Muscle layer of colon (tissue), 2 donors: ENCODE data around the gene ZNF784.

Experiments
- H3K27ac ChIP-seq: one replicate; pipeline ENCODE4 v1.7.0; 2013; ENCODE audit warnings: low read depth, mild to moderate bottlenecking, low read length, moderate library complexity
- H3K27me3 ChIP-seq, 2 donors: one replicate each; pipeline ENCODE4 v1.7.0; 2013; ENCODE audit warnings: low read length in 2 of 2, mild to moderate bottlenecking in 2 of 2; ENCODE audit not compliant: insufficient read depth in 2 of 2, control insufficient read depth in 1 of 2
- H3K36me3 ChIP-seq: one replicate; pipeline ENCODE4 v1.7.0; 2013; ENCODE audit warnings: mild to moderate bottlenecking, low read length; ENCODE audit not compliant: insufficient read depth
- H3K4me1 ChIP-seq: one replicate; pipeline ENCODE4 v1.7.0; 2013; ENCODE audit warnings: mild to moderate bottlenecking, low read length; ENCODE audit not compliant: insufficient read depth
- H3K4me3 ChIP-seq, 2 donors: one replicate each; pipeline ENCODE4 v1.7.0; 2013; ENCODE audit warnings: low read length in 2 of 2, low read depth in 1 of 2, mild to moderate bottlenecking in 1 of 2, moderate library complexity in 1 of 2
- H3K9ac ChIP-seq: one replicate; pipeline ENCODE4 v1.7.0; 2013; ENCODE audit warnings: low read length
- H3K9me3 ChIP-seq: one replicate; pipeline ENCODE4 v1.7.0; 2013; ENCODE audit warnings: mild to moderate bottlenecking, low read length
- donor health status: abdominal sarcoma.
- donor health status: Adenocarcinoma of cecum.

Gene ZNF784

GRCh38 chr19:55614711-55615542 is 9.4 kb downstream of the ZNF784 start:
- H3K27me3 ChIP-seq, result no peaks in the 10 kb centered on the region
- H3K4me1 ChIP-seq, result peaks cover 10% of the 10 kb centered on the region
- no peak overlapping the region for H3K4me3 ChIP-seq
- peaks cover 9% of the 10 kb centered on the region for H3K36me3 ChIP-seq
- H3K27ac ChIP-seq, result no peak overlapping the region
- H3K9ac ChIP-seq, result no peak overlapping the region
- H3K9me3 ChIP-seq, result no peaks in the 10 kb centered on the region

DNA sequence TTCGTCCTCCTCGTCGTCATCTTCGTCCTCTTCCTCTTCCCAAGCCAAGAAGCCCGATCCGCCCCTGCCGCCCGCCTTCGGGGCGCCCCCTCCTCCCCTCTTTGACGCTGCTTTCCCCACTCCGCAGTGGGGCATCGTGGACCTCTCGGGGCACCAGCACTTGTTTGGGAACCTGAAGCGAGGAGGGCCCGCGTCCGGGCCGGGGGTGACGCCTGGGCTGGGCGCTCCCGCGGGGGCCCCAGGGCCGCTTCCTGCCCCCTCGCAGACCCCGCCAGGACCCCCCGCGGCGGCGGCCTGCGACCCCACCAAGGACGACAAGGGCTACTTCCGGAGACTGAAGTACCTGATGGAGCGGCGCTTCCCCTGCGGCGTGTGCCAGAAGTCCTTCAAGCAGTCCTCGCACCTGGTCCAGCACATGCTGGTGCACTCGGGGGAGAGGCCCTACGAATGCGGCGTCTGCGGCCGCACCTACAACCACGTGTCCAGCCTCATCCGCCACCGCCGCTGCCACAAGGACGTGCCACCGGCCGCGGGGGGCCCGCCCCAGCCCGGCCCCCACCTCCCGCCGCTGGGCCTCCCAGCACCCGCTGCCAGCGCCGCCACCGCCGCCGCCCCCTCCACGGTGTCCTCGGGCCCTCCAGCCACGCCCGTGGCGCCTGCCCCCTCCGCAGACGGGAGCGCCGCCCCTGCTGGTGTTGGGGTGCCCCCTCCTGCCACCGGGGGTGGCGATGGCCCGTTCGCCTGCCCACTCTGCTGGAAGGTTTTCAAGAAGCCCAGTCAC is 10.2 kb downstream of the ZNF784 start:
- H3K9me3 ChIP-seq, result no peaks in the 10 kb centered on the region
- H3K27me3 ChIP-seq, result no peaks in the 10 kb centered on the region
- no peak overlapping the region for H3K27ac ChIP-seq
- peaks cover 10% of the 10 kb centered on the region for H3K4me1 ChIP-seq
- H3K9ac ChIP-seq, result no peak overlapping the region
- peaks cover 9% of the 10 kb centered on the region for H3K36me3 ChIP-seq
- no peak overlapping the region for H3K4me3 ChIP-seq

DNA sequence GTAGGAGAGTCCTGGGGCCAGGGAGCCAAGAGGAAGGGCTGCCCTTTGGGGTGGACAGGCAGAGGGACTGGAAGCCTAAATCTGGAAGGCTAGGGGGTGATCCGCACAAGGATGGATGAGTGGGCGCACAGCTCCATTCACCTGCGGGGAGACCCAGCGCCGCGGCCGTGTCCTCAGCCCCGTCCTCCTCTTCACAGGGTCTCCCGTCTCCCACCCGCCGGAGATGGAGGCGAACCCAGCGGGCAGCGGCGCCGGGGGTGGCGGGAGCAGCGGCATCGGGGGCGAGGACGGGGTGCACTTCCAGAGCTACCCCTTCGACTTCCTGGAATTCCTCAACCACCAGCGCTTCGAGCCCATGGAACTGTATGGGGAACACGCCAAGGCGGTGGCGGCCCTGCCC is 11.0 kb downstream of the ZNF784 start:
- peaks cover 10% of the 10 kb centered on the region for H3K4me1 ChIP-seq
- no peaks in the 10 kb centered on the region for H3K9me3 ChIP-seq
- H3K9ac ChIP-seq, result no peak overlapping the region
- no peaks in the 10 kb centered on the region for H3K27me3 ChIP-seq
- no peak overlapping the region for H3K27ac ChIP-seq
- no peak overlapping the region for H3K4me3 ChIP-seq
- peaks cover 9% of the 10 kb centered on the region for H3K36me3 ChIP-seq

- H3K4me1 ChIP-seq, result peaks cover 13% of the 10 kb centered on the region
- no peak overlapping the region for H3K9ac ChIP-seq
- no peaks in the 10 kb centered on the region for H3K9me3 ChIP-seq
- H3K27me3 ChIP-seq, result no peaks in the 10 kb centered on the region
- peaks cover 9% of the 10 kb centered on the region for H3K36me3 ChIP-seq
- H3K27ac ChIP-seq, result no peak overlapping the region
- no peak overlapping the region for H3K4me3 ChIP-seq
Observed at GRCh38 chr19:55611983-55612645, 12.3 kb downstream of the ZNF784 start.

GRCh38 chr19:55611300-55611982 is 12.9 kb downstream of the ZNF784 start:
- Histone ChIP-seq H3K36me3 (peaks cover 10% of the 10 kb centered on the region), H3K9ac (no peak overlapping the region), H3K4me1 (peaks cover 19% of the 10 kb centered on the region), H3K27ac (no peak overlapping the region), H3K27me3 (no peaks in the 10 kb centered on the region), H3K9me3 (no peaks in the 10 kb centered on the region), H3K4me3 (no peak overlapping the region)

GRCh38 chr19:55609326-55609725 is 15.0 kb downstream of the ZNF784 start:
- no peaks in the 10 kb centered on the region for H3K9me3 ChIP-seq
- no peaks in the 10 kb centered on the region for H3K27me3 ChIP-seq
- peaks cover 27% of the 10 kb centered on the region for H3K4me1 ChIP-seq
- peaks cover 6% of the 10 kb centered on the region for H3K36me3 ChIP-seq
- no peak overlapping the region for H3K9ac ChIP-seq
- H3K4me3 ChIP-seq, result no peak overlapping the region
- H3K27ac ChIP-seq, result no peak overlapping the region

DNA sequence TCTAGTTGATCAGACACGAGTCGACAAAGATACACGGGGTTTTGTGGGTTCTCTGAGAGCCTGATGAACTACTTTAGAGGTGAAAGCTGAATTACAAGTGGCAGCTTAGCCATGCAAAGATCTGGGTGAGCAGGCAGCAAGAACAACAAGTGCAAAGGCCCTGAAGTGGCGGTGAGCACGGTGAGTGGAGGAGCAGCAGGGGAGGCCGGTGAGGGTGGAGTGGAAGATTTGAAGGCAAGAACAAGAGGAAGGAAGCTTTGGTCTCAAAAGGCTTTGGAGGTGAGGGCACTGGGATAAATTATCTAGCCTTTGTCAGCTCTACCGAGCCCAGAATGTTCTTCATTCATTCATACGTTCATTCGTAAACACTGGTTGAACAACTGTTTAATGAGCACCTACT is 17.5 kb downstream of the ZNF784 start:
- Histone ChIP-seq H3K27me3 (no peaks in the 10 kb centered on the region), H3K9me3 (no peaks in the 10 kb centered on the region), H3K4me1 (peaks cover 25% of the 10 kb centered on the region), H3K4me3 (peak overlapping the region in 1 of 2 donors; percentile 86), H3K27ac (no peak overlapping the region), H3K9ac (peak overlapping the region; percentile 65), H3K36me3 (peaks cover 6% of the 10 kb centered on the region)

DNA sequence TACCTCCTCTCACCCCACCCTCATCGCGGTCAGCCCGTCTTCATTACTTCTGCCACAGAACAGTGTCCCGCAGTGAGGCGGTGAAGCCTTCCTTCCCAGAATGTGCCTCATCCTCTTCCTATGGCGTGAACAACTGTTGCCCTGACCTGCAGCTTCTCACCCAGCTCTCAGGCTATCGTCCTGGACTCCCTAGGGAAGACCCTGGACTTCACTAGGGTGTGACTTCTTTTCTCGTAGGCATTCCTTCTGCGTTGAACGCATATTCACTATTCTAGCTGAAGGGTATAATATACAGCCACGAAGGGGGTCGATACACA is 17.9 kb downstream of the ZNF784 start:
- Histone ChIP-seq H3K4me1 (peaks cover 23% of the 10 kb centered on the region), H3K27ac (peak overlapping the region; percentile 20), H3K36me3 (peaks cover 6% of the 10 kb centered on the region), H3K9me3 (no peaks in the 10 kb centered on the region), H3K9ac (peak overlapping the region; percentile 65), H3K27me3 (no peaks in the 10 kb centered on the region), H3K4me3 (peak overlapping the region in 1 of 2 donors; percentile 86)

GRCh38 chr19:55605637-55606470 is 18.5 kb downstream of the ZNF784 start, which contains the start of gene ZNF865:
Gene ZNF865, plus strand, starts transcription at chr19:55605647. Its CDS starts 7,972 bp downstream, at chr19:55613619.
- no peaks in the 10 kb centered on the region for H3K9me3 ChIP-seq
- H3K36me3 ChIP-seq, result peaks cover 6% of the 10 kb centered on the region
- H3K4me1 ChIP-seq, result peaks cover 25% of the 10 kb centered on the region
- H3K4me3 ChIP-seq, result peak within 1 kb of the TSS; percentile 66 to 86
- H3K27me3 ChIP-seq, result no peaks in the 10 kb centered on the region
- H3K9ac ChIP-seq, result peak within 1 kb of the TSS; percentile 65
- peak within 1 kb of the TSS; percentile 93 for H3K27ac ChIP-seq

DNA sequence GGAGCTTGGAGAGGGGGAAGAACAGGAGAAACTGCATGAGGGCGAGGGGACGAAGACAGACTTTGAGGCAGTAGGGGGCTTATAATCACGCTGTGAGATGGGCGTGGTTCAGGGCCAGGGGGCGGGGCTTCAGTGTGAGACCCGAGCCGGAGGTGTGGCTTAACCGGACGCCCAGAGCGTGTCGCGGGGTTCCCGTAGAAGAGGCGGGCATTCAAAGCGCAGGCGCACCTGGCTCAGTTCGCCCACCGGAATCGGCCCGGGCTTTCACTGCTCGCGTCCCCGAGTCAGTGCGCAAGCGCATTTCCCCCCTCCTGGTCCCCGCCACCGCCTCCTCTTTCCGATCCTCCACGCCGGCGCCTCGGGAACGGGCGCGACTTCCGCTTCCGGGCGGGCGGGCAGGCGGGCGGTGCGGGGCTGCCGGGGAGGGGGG is 19.1 kb downstream of the ZNF784 start:
- H3K27me3 ChIP-seq, result no peaks in the 10 kb centered on the region
- no peaks in the 10 kb centered on the region for H3K9me3 ChIP-seq
- H3K36me3 ChIP-seq, result peaks cover 6% of the 10 kb centered on the region
- H3K27ac ChIP-seq, result peak overlapping the region; percentile 93
- peaks cover 28% of the 10 kb centered on the region for H3K4me1 ChIP-seq
- no peak overlapping the region for H3K9ac ChIP-seq
- H3K4me3 ChIP-seq, result peak overlapping the region; percentile 27 to 86
